Measurements from ENCODE around the gene SLC36A3. TPM values are rescaled to one million over a fixed set of nuclear protein-coding genes. Genes with fewer than 3 reads are reported as not detected.

SLC36A3 gene
- total and polyA plus RNA-seq, 9 donors = 0.04 TPM; not detected in 8

GRCh38 chr5:151328734-151329133 is 25.2 kb upstream of the SLC36A3 start:
- no peaks in the 10 kb centered on the region for H3K4me1 ChIP-seq (ENCODE audit: control insufficient read depth, insufficient read depth, low read length)
- H3K36me3 ChIP-seq (ENCODE audit: control insufficient read depth, insufficient read depth, low read length) = no peaks in the 10 kb centered on the region
- no peak overlapping the region for H3K27ac ChIP-seq (ENCODE audit: low read length)
- H3K4me3 ChIP-seq (ENCODE audit: low read length) = no peak overlapping the region
- no peaks in the 10 kb centered on the region for H3K27me3 ChIP-seq (ENCODE audit: control insufficient read depth, insufficient read depth, low read length)
- WGBS (ENCODE audit: insufficient coverage) = 88% methylated on average over 3 of the region's 4 CpGs
- no peaks in the 10 kb centered on the region for H3K9me3 ChIP-seq (replicated peaks; ENCODE audit: control insufficient read depth, low read depth, low read length)
- DNase-seq = no peak

GRCh38 chr5:151327585-151327984 is 24.0 kb upstream of the SLC36A3 start:
- Histone ChIP-seq H3K36me3 (ENCODE audit: control insufficient read depth, insufficient read depth, low read length) (no peaks in the 10 kb centered on the region), H3K9me3 (replicated peaks; ENCODE audit: control insufficient read depth, low read depth, low read length) (no peaks in the 10 kb centered on the region), H3K27ac (ENCODE audit: low read length) (no peak overlapping the region)

GRCh38 chr5:151326266-151326665 is 22.7 kb upstream of the SLC36A3 start:
- 84% methylated on average over 3 of the region's 3 CpGs for WGBS (ENCODE audit: insufficient coverage)
- no peaks in the 10 kb centered on the region for H3K4me1 ChIP-seq (ENCODE audit: control insufficient read depth, insufficient read depth, low read length)
- H3K36me3 ChIP-seq (ENCODE audit: control insufficient read depth, insufficient read depth, low read length) = no peaks in the 10 kb centered on the region
- DNase-seq = no peak
- H3K4me3 ChIP-seq (ENCODE audit: low read length) = no peak overlapping the region
- no peaks in the 10 kb centered on the region for H3K9me3 ChIP-seq (replicated peaks; ENCODE audit: control insufficient read depth, low read depth, low read length)
- no peaks in the 10 kb centered on the region for H3K27me3 ChIP-seq (ENCODE audit: control insufficient read depth, insufficient read depth, low read length)
- no peak overlapping the region for H3K27ac ChIP-seq (ENCODE audit: low read length)

More at GRCh38 chr5:151327585-151327984, 24.0 kb upstream of the SLC36A3 start:
- Histone ChIP-seq H3K4me1 (ENCODE audit: control insufficient read depth, insufficient read depth, low read length) (no peaks in the 10 kb centered on the region), H3K4me3 (ENCODE audit: low read length) (no peak overlapping the region), H3K27me3 (ENCODE audit: control insufficient read depth, insufficient read depth, low read length) (no peaks in the 10 kb centered on the region)
- no peak for DNase-seq
- WGBS (ENCODE audit: insufficient coverage) = no CpG with 5 or more reads among the region's 2 CpGs

GRCh38 chr5:151320481-151320880 is 16.9 kb upstream of the SLC36A3 start:
- H3K27me3 ChIP-seq (ENCODE audit: control insufficient read depth, insufficient read depth, low read length) = no peaks in the 10 kb centered on the region
- no peaks in the 10 kb centered on the region for H3K9me3 ChIP-seq (replicated peaks; ENCODE audit: control insufficient read depth, low read depth, low read length)
- H3K4me1 ChIP-seq (ENCODE audit: control insufficient read depth, insufficient read depth, low read length) = peaks cover 5% of the 10 kb centered on the region
- no peak overlapping the region for H3K27ac ChIP-seq (ENCODE audit: low read length)
- no CpG with 5 or more reads among the region's 4 CpGs for WGBS (ENCODE audit: insufficient coverage)
- H3K36me3 ChIP-seq (ENCODE audit: control insufficient read depth, insufficient read depth, low read length) = no peaks in the 10 kb centered on the region
- H3K4me3 ChIP-seq (ENCODE audit: low read length) = no peak overlapping the region
- DNase-seq = no peak

GRCh38 chr5:151318850-151319732 is 15.5 kb upstream of the SLC36A3 start:
- H3K9me3 ChIP-seq (replicated peaks; ENCODE audit: control insufficient read depth, low read depth, low read length) = no peaks in the 10 kb centered on the region
- H3K4me3 ChIP-seq (ENCODE audit: low read length) = no peak overlapping the region
- H3K27ac ChIP-seq (ENCODE audit: low read length) = no peak overlapping the region
- 38% methylated on average over 1 of the region's 2 CpGs for WGBS (ENCODE audit: insufficient coverage)
- H3K36me3 ChIP-seq (ENCODE audit: control insufficient read depth, insufficient read depth, low read length) = no peaks in the 10 kb centered on the region
- H3K4me1 ChIP-seq (ENCODE audit: control insufficient read depth, insufficient read depth, low read length) = peaks cover 5% of the 10 kb centered on the region
- peak; percentile 93 for DNase-seq
- no peaks in the 10 kb centered on the region for H3K27me3 ChIP-seq (ENCODE audit: control insufficient read depth, insufficient read depth, low read length)

GRCh38 chr5:151317871-151318270 is 14.3 kb upstream of the SLC36A3 start:
- H3K27me3 ChIP-seq (ENCODE audit: control insufficient read depth, insufficient read depth, low read length) = no peaks in the 10 kb centered on the region
- H3K27ac ChIP-seq (ENCODE audit: low read length) = no peak overlapping the region
- DNase-seq = peak; percentile 39
- H3K36me3 ChIP-seq (ENCODE audit: control insufficient read depth, insufficient read depth, low read length) = no peaks in the 10 kb centered on the region
- no peaks in the 10 kb centered on the region for H3K9me3 ChIP-seq (replicated peaks; ENCODE audit: control insufficient read depth, low read depth, low read length)
- no peak overlapping the region for H3K4me3 ChIP-seq (ENCODE audit: low read length)
- WGBS (ENCODE audit: insufficient coverage) = 40% methylated on average over 1 of the region's 2 CpGs
- H3K4me1 ChIP-seq (ENCODE audit: control insufficient read depth, insufficient read depth, low read length) = peaks cover 5% of the 10 kb centered on the region

GRCh38 chr5:151315998-151316597 is 12.5 kb upstream of the SLC36A3 start:
- H3K27ac ChIP-seq (ENCODE audit: low read length) = no peak overlapping the region

GRCh38 chr5:151313357-151313756 is 9.8 kb upstream of the SLC36A3 start:
- H3K27me3 ChIP-seq (ENCODE audit: control insufficient read depth, insufficient read depth, low read length) = no peaks in the 10 kb centered on the region
- H3K36me3 ChIP-seq (ENCODE audit: control insufficient read depth, insufficient read depth, low read length) = no peaks in the 10 kb centered on the region
- no peak for DNase-seq
- WGBS (ENCODE audit: insufficient coverage) = no CpG with 5 or more reads among the region's 2 CpGs
- H3K4me3 ChIP-seq (ENCODE audit: low read length) = no peak overlapping the region
- no peak overlapping the region for H3K27ac ChIP-seq (ENCODE audit: low read length)
- peaks cover 3% of the 10 kb centered on the region for H3K9me3 ChIP-seq (replicated peaks; ENCODE audit: control insufficient read depth, low read depth, low read length)
- H3K4me1 ChIP-seq (ENCODE audit: control insufficient read depth, insufficient read depth, low read length) = no peaks in the 10 kb centered on the region

More at GRCh38 chr5:151315998-151316597, 12.5 kb upstream of the SLC36A3 start:
- Histone ChIP-seq H3K36me3 (ENCODE audit: control insufficient read depth, insufficient read depth, low read length) (no peaks in the 10 kb centered on the region), H3K27me3 (ENCODE audit: control insufficient read depth, insufficient read depth, low read length) (no peaks in the 10 kb centered on the region), H3K4me1 (ENCODE audit: control insufficient read depth, insufficient read depth, low read length) (peaks cover 5% of the 10 kb centered on the region), H3K9me3 (replicated peaks; ENCODE audit: control insufficient read depth, low read depth, low read length) (peaks cover 2% of the 10 kb centered on the region), H3K4me3 (ENCODE audit: low read length) (no peak overlapping the region)
- peak; percentile 78 for DNase-seq
- WGBS (ENCODE audit: insufficient coverage) = 58% methylated on average over 6 of the region's 8 CpGs

GRCh38 chr5:151312756-151313324 is 9.3 kb upstream of the SLC36A3 start:
- Histone ChIP-seq H3K36me3 (ENCODE audit: control insufficient read depth, insufficient read depth, low read length) (no peaks in the 10 kb centered on the region), H3K4me3 (ENCODE audit: low read length) (no peak overlapping the region), H3K9me3 (replicated peaks; ENCODE audit: control insufficient read depth, low read depth, low read length) (peaks cover 3% of the 10 kb centered on the region), H3K27ac (ENCODE audit: low read length) (no peak overlapping the region), H3K27me3 (ENCODE audit: control insufficient read depth, insufficient read depth, low read length) (no peaks in the 10 kb centered on the region), H3K4me1 (ENCODE audit: control insufficient read depth, insufficient read depth, low read length) (no peaks in the 10 kb centered on the region)
- DNase-seq = no peak
- WGBS (ENCODE audit: insufficient coverage) = no CpG with 5 or more reads among the region's 5 CpGs

- no peaks in the 10 kb centered on the region for H3K36me3 ChIP-seq (ENCODE audit: control insufficient read depth, insufficient read depth, low read length)
- no peaks in the 10 kb centered on the region for H3K4me1 ChIP-seq (ENCODE audit: control insufficient read depth, insufficient read depth, low read length)
- no peak overlapping the region for H3K4me3 ChIP-seq (ENCODE audit: low read length)
- H3K9me3 ChIP-seq (replicated peaks; ENCODE audit: control insufficient read depth, low read depth, low read length) = peaks cover 3% of the 10 kb centered on the region
- H3K27me3 ChIP-seq (ENCODE audit: control insufficient read depth, insufficient read depth, low read length) = no peaks in the 10 kb centered on the region
- H3K27ac ChIP-seq (ENCODE audit: low read length) = no peak overlapping the region
- no peak for DNase-seq
These were observed 7.4 kb upstream of the SLC36A3 start for GRCh38 chr5:151310932-151311331.
